ENCODE results near the gene SST. TPM values are rescaled to one million over a fixed set of nuclear protein-coding genes. Genes with fewer than 3 reads are reported as not detected.
A peak's percentile ranks its signal among the peaks of the same experiment; 100 is the strongest.

SST gene
- total RNA-seq, 1 donor from 2014 or later, result not detected

DNA sequence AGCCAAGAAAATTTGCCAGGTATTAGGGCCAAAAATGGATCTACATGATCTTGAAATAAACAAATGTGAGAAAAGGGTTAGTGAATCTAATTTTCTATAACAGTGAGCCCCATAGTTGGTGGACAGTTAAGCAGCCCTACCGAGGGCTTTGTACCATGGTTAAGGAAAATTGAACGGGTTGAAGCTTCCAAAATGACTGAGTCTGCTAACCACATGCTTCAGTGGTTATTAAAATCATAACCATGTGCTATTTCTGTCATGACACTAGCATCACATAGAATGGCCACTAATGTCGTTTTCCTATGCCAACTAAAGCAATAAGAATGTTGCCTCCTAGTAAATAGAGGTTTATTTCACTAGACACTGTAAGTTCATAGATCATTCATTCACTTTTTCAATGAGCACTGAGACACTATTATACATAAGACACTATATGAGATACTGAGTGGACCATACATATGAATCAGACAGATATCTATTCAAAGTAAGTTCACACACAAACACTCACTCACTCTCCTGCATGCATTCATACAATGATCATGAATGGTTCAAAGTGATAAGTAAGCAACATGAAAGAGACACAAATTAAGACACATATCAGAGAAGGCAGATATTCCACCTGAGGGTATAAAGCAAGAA is 4.3 kb downstream of the SST start:
- no peak for DNase-seq (ENCODE audit: low read depth)
- H3K27me3 ChIP-seq (ENCODE audit: control insufficient read depth, insufficient read depth, low read length), result no peaks in the 10 kb centered on the region
- no peak overlapping the region for H3K4me3 ChIP-seq (ENCODE audit: low read depth, low read length)
- FAIRE-seq, result no peak
- TF ChIP-seq, protein P1, sequence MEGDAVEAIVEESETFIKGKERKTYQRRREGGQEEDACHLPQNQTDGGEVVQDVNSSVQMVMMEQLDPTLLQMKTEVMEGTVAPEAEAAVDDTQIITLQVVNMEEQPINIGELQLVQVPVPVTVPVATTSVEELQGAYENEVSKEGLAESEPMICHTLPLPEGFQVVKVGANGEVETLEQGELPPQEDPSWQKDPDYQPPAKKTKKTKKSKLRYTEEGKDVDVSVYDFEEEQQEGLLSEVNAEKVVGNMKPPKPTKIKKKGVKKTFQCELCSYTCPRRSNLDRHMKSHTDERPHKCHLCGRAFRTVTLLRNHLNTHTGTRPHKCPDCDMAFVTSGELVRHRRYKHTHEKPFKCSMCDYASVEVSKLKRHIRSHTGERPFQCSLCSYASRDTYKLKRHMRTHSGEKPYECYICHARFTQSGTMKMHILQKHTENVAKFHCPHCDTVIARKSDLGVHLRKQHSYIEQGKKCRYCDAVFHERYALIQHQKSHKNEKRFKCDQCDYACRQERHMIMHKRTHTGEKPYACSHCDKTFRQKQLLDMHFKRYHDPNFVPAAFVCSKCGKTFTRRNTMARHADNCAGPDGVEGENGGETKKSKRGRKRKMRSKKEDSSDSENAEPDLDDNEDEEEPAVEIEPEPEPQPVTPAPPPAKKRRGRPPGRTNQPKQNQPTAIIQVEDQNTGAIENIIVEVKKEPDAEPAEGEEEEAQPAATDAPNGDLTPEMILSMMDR (IDR thresholded peaks at IDR 0.05; ENCODE audit: insufficient read depth, low read length, severe bottlenecking), result no peak
- no peaks in the 10 kb centered on the region for H3K36me3 ChIP-seq (ENCODE audit: control insufficient read depth, insufficient read depth, low read length)

DNA sequence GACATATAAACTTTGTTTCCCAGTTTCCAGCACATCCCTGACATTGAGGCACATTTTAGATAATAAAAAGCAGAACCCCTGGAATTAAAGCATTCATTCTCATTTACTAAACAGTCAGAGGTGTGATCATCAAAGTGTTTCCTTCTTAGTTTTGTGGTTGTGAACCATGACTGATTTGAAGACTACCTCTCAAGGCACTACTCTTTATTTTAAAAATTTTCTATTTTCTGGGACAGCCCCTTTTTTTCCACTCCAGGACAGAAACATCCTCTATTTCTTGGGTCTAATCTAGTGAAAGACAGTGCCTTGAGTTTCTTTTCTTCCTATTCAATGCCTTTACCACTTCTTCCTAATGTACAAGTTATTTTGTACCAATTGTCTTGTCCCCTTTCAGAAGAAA is 5.2 kb downstream of the SST start:
- DNase-seq (ENCODE audit: low read depth) (no peak), FAIRE-seq (no peak)
- TF ChIP-seq, protein P1 (IDR thresholded peaks at IDR 0.05; ENCODE audit: insufficient read depth, low read length, severe bottlenecking), result no peak
- no peak overlapping the region for H3K4me3 ChIP-seq (ENCODE audit: low read depth, low read length)
- no peaks in the 10 kb centered on the region for H3K36me3 ChIP-seq (ENCODE audit: control insufficient read depth, insufficient read depth, low read length)
- H3K27me3 ChIP-seq (ENCODE audit: control insufficient read depth, insufficient read depth, low read length), result no peaks in the 10 kb centered on the region

DNA sequence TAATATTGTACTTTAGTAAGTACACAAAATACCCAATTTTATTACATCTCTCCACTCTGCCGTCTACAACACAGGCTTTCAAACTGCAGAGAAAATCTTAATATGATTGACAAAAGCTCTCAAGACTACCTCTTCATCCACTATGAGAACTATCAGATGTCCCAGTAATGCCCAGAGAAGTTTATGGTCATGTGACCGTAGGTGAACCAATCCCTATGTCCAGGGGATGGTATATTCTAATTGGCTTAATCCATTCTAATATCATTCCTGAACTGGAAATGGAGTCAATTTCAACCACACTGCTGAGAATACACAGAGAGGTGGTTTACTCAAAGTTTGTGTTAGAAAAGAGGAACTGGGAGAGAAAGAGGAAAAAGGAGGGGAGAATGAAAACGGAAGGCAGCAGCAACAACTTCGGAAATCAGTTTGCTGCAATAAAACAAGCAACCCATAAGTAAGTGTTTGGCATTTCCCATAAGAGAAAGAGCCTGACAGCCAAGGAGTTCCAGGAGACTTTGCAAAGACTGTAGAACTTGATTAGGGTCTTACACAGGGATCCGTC is 7.3 kb downstream of the SST start:
- DNase-seq (ENCODE audit: low read depth) (no peak), FAIRE-seq (no peak)
- Histone ChIP-seq H3K27me3 (ENCODE audit: control insufficient read depth, insufficient read depth, low read length) (no peaks in the 10 kb centered on the region), H3K36me3 (ENCODE audit: control insufficient read depth, insufficient read depth, low read length) (no peaks in the 10 kb centered on the region), H3K4me3 (ENCODE audit: low read depth, low read length) (no peak overlapping the region)
- TF ChIP-seq, protein P1 (IDR thresholded peaks at IDR 0.05; ENCODE audit: insufficient read depth, low read length, severe bottlenecking), result no peak

DNA sequence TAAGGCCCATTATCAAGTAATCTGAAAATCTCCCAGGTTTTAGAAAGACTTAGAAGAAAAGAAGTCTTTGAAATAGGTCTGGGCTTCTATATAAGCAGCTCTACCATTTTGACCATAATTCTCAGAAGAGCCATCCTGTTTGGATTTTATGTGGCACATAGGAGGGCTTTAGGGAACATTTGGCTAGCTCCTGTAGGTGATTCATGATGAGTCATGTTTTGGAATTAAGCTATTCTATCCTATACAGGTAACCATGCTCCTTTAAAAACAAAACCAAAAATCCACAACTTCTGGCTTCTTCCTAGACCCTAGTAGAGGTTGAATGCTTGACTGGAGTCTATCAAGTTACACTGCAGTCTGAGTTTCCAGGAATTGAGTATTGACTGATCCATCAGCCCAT is 8.9 kb downstream of the SST start:
- DNase-seq (ENCODE audit: low read depth), result peak; percentile 60
- H3K27me3 ChIP-seq (ENCODE audit: control insufficient read depth, insufficient read depth, low read length), result no peaks in the 10 kb centered on the region
- TF ChIP-seq, protein P1 (IDR thresholded peaks at IDR 0.05; ENCODE audit: insufficient read depth, low read length, severe bottlenecking), result no peak
- peak; percentile 52 for FAIRE-seq
- no peaks in the 10 kb centered on the region for H3K36me3 ChIP-seq (ENCODE audit: control insufficient read depth, insufficient read depth, low read length)
- no peak overlapping the region for H3K4me3 ChIP-seq (ENCODE audit: low read depth, low read length)

DNA sequence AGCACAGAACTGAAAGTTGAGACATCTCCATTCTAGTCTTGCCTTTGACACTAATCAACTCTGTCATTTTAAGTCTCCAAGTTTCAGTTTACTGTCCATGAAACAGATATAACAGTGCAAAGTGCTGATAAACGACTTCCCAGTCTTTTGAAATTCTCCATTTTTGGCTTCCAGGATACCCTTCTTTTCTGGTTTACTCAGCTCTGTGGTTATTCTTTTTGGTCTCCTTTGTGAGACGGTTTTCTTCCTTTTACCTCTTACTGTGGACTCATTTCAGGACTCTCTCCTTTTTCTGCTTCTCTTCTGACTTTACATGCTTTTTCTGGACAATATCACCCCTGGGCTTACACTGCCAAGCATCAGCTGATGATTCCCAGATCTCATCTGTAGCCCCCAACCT is 18.9 kb downstream of the SST start:
- Histone ChIP-seq H3K27me3 (ENCODE audit: control insufficient read depth, insufficient read depth, low read length) (peaks cover 9% of the 10 kb centered on the region), H3K4me3 (ENCODE audit: low read depth, low read length) (no peak overlapping the region), H3K36me3 (ENCODE audit: control insufficient read depth, insufficient read depth, low read length) (no peaks in the 10 kb centered on the region)
- FAIRE-seq, result no peak
- no peak for DNase-seq (ENCODE audit: low read depth)
- TF ChIP-seq, protein P1 (IDR thresholded peaks at IDR 0.05; ENCODE audit: insufficient read depth, low read length, severe bottlenecking), result no peak

DNA sequence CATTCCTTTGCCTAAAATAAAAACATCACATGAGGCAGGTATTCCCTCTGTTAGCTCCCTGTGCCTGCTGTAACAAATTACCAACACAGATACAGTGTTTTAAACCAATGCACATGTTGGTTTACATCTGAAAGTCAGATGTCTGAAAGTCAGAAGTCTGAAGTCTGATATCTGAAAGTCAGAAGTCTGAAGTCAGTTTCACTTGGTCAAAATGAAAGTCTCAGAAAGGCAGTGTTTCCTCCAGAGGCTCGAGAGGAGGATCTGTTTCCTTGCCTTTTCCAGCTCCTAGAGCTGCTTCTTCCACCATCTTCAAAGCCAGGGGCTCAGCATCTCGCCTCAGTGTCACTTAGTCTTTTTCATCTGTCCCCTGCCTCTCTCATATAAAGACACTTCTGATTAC is 22.0 kb downstream of the SST start:
- TF ChIP-seq, protein P1 (IDR thresholded peaks at IDR 0.05; ENCODE audit: insufficient read depth, low read length, severe bottlenecking), result no peak
- Histone ChIP-seq H3K27me3 (ENCODE audit: control insufficient read depth, insufficient read depth, low read length) (peaks cover 9% of the 10 kb centered on the region), H3K4me3 (ENCODE audit: low read depth, low read length) (no peak overlapping the region), H3K36me3 (ENCODE audit: control insufficient read depth, insufficient read depth, low read length) (no peaks in the 10 kb centered on the region)
- DNase-seq (ENCODE audit: low read depth) (no peak), FAIRE-seq (peak; percentile 23)

Measured in bronchial epithelial cell (primary cell).